ENCODE data around the gene MOCS2. TPM values are rescaled to one million over a fixed set of nuclear protein-coding genes. Genes with fewer than 3 reads are reported as not detected.

MOCS2 gene
- total RNA-seq, 2 donors from 2014 or later: 30.4 to 51.3 TPM

GRCh38 chr5:53127107-53127506, 17.6 kb upstream of the MOCS2 start:
- TF ChIP-seq POLR2A (IDR thresholded peaks at IDR 0.05) (no peak), POLR2AphosphoS5 (IDR thresholded peaks at IDR 0.05) (no peak), CTCF (IDR thresholded peaks at IDR 0.05) (no peak)
- no peak overlapping the region for H3K4me3 ChIP-seq
- 81% methylated on average over 1 of the region's 1 CpG for WGBS
- intact Hi-C loops (cut with DNase I): loop anchor here (10.0 kb wide), 1 partner anchor 1108 kb away; no protein-coding TSS in a partner anchor
- no peak overlapping the region for H3K27ac ChIP-seq
- no peaks in the 10 kb centered on the region for H3K36me3 ChIP-seq
- DNase-seq (ENCODE audit: low spot score): no peak
- H3K4me1 ChIP-seq (replicated peaks): no peaks in the 10 kb centered on the region
- H3K27me3 ChIP-seq (replicated peaks; ENCODE audit: insufficient read depth): no peaks in the 10 kb centered on the region
- H3K9me3 ChIP-seq: no peaks in the 10 kb centered on the region

DNA sequence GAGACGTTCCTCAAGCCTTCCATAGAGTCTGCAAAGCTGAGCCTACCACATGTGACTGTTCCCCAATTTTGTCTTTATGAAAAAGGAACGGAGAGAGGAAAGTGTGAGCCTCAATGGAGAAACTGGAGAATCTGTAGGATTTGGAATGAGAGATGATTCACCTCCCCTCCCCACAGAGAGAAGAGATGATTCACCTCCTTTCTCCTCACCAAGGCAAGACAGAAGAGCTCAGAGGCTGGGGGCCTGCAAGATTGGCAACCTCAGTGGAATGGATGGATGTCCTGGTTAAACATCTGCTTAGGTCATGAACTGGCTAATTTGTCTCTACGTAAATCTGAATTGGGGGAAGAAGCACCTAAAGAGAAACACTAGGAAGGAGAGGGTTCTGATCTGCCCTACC, 17.0 kb upstream of the MOCS2 start:
- TF ChIP-seq POLR2A (IDR thresholded peaks at IDR 0.05): no peak
- H3K27me3 ChIP-seq (replicated peaks; ENCODE audit: insufficient read depth): no peaks in the 10 kb centered on the region
- H3K27ac ChIP-seq: no peak overlapping the region
- no peak for DNase-seq (ENCODE audit: low spot score)
- H3K4me3 ChIP-seq: no peak overlapping the region
- 98% methylated on average over 3 of the region's 3 CpGs for WGBS
- H3K4me1 ChIP-seq (replicated peaks): no peaks in the 10 kb centered on the region
- intact Hi-C loops (cut with DNase I): loop anchor here (10.0 kb wide), 1 partner anchor 1108 kb away; no protein-coding TSS in a partner anchor
- H3K9me3 ChIP-seq: no peaks in the 10 kb centered on the region
- H3K36me3 ChIP-seq: no peaks in the 10 kb centered on the region

- intact Hi-C loops (cut with DNase I): loop anchor here (10.0 kb wide), 1 partner anchor 1111 kb away; no protein-coding TSS in a partner anchor
- no peak overlapping the region for H3K27ac ChIP-seq
- H3K4me1 ChIP-seq (replicated peaks): no peaks in the 10 kb centered on the region
- H3K4me3 ChIP-seq: no peak overlapping the region
- DNase-seq (ENCODE audit: low spot score): no peak
- H3K36me3 ChIP-seq: no peaks in the 10 kb centered on the region
- no peak for TF ChIP-seq POLR2AphosphoS5 (IDR thresholded peaks at IDR 0.05)
- TF ChIP-seq CTCF (IDR thresholded peaks at IDR 0.05): peak in 1 of 4 experiments; percentile 23
- TF ChIP-seq POLR2A (IDR thresholded peaks at IDR 0.05): no peak
- no peaks in the 10 kb centered on the region for H3K9me3 ChIP-seq
- H3K27me3 ChIP-seq (replicated peaks; ENCODE audit: insufficient read depth): no peaks in the 10 kb centered on the region
Measured at GRCh38 chr5:53123702-53124101, 14.1 kb upstream of the MOCS2 start.

DNA sequence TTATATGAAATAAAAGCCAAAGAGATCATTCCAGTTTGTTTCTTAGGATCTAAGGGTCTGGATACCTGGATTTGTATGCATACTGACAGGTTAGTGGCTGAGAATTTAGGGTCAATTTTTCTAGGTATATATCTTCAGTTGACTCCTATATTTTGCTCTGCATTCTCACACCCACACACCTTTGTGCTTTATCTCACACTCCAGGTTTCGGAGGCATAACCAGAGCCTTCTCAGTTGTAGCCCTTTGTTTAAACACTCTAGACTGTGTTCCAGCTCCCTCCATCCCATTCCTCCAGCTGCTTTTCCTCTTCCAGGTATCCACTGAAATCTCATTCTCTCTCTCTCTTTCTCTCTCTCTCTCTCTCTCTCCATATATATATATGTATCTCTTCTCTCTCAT, 10.6 kb upstream of the MOCS2 start:
- 91% methylated on average over 1 of the region's 1 CpG for WGBS
- no peak for DNase-seq (ENCODE audit: low spot score)
- Histone ChIP-seq H3K27me3 (replicated peaks; ENCODE audit: insufficient read depth) (no peaks in the 10 kb centered on the region), H3K4me1 (replicated peaks) (no peaks in the 10 kb centered on the region), H3K9me3 (no peaks in the 10 kb centered on the region), H3K36me3 (no peaks in the 10 kb centered on the region), H3K27ac (no peak overlapping the region), H3K4me3 (no peak overlapping the region)
- intact Hi-C loops (cut with DNase I): loop anchor here (10.0 kb wide), 1 partner anchor 1115 kb away; no protein-coding TSS in a partner anchor
- TF ChIP-seq POLR2AphosphoS5 (IDR thresholded peaks at IDR 0.05) (no peak), POLR2A (IDR thresholded peaks at IDR 0.05) (no peak), CTCF (IDR thresholded peaks at IDR 0.05) (no peak)

DNA sequence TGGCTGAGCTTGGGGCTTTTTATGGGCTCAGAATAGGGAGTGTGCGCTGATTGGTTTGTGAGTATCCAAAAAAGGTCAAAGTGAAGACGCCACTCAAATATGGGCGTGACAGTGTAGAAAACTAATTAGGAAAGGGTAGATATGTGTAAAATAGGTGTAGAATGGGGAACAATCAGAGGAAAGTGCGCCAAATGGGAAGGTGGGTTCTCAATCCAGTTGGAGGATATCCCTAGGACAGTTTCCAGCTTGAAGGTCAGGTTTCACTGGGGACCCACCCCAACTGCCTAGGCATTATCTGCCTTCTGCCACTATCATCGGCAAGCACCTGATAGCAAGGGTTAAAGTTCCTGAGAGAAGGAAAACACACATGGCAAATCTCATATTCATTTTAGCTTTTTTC, 9.3 kb upstream of the MOCS2 start:
- no peaks in the 10 kb centered on the region for H3K36me3 ChIP-seq
- H3K4me3 ChIP-seq: no peak overlapping the region
- H3K27me3 ChIP-seq (replicated peaks; ENCODE audit: insufficient read depth): no peaks in the 10 kb centered on the region
- intact Hi-C loops (cut with DNase I): no loop called here
- WGBS: 91% methylated on average over 5 of the region's 5 CpGs
- no peak overlapping the region for H3K27ac ChIP-seq
- H3K4me1 ChIP-seq (replicated peaks): no peaks in the 10 kb centered on the region
- TF ChIP-seq CTCF (IDR thresholded peaks at IDR 0.05) (no peak), POLR2AphosphoS5 (IDR thresholded peaks at IDR 0.05) (no peak), POLR2A (IDR thresholded peaks at IDR 0.05) (no peak)
- no peak for DNase-seq (ENCODE audit: low spot score)
- no peaks in the 10 kb centered on the region for H3K9me3 ChIP-seq
